Ishikawa (cell line): Measurements from ENCODE around the gene ACTRT2.

Experiments used
- CREB1 ChIP-seq: IDR thresholded peaks from 2 replicates; pipeline ENCODE4 v1.6.1; 2012; ENCODE audit warnings: low read depth
- MAX ChIP-seq: IDR thresholded peaks from 2 replicates; pipeline ENCODE4 v1.6.1; 2012
- TAF1 ChIP-seq: IDR thresholded peaks from 2 replicates; pipeline ENCODE4 v1.6.1; 2012; ENCODE audit warnings: low read depth, mild to moderate bottlenecking
- YY1 ChIP-seq: IDR thresholded peaks from 2 replicates; pipeline ENCODE4 v1.6.1; 2012; ENCODE audit warnings: low read depth

GRCh38 chr1:2986549-2987305 lies 34.5 kb upstream of the ACTRT2 start:
- no peak for TF ChIP-seq TAF1
- TF ChIP-seq CREB1 = no peak
- no peak for TF ChIP-seq YY1
- TF ChIP-seq MAX = no peak
